Activated T-cell treated with anti-CD3 and anti-CD28 coated beads, Interleukin-2, amount 50 U/mL, for 24 hours (primary cell): ENCODE data around the gene C14orf93.
A peak's percentile ranks its signal among the peaks of the same experiment; 100 is the strongest.

ENCODE experiments used
- DNase-seq: peaks from one replicate; pipeline ENCODE4 v3.0.0-alpha.2; 2020
- H3K27ac Mint-ChIP-seq: 2 replicates; pipeline ENCODE4 v1.8.0; 2020; ENCODE audit warnings: mild to moderate bottlenecking, mixed read lengths
- H3K27me3 Mint-ChIP-seq: 2 replicates; pipeline ENCODE4 v1.8.0; 2020; ENCODE audit warnings: mixed read lengths
- H3K36me3 Mint-ChIP-seq: 2 replicates; pipeline ENCODE4 v1.8.0; 2020; ENCODE audit warnings: low read depth, mixed read lengths
- H3K4me1 Mint-ChIP-seq: 2 replicates; pipeline ENCODE4 v1.8.0; 2020; ENCODE audit warnings: low read depth, mixed read lengths
- H3K4me3 Mint-ChIP-seq: 2 replicates; pipeline ENCODE4 v1.8.0; 2020; ENCODE audit warnings: mild to moderate bottlenecking, moderate library complexity, mixed read lengths
- H3K9me3 Mint-ChIP-seq: 2 replicates; pipeline ENCODE4 v1.8.0; 2020; ENCODE audit warnings: mixed read lengths

The C14orf93 gene

DNA sequence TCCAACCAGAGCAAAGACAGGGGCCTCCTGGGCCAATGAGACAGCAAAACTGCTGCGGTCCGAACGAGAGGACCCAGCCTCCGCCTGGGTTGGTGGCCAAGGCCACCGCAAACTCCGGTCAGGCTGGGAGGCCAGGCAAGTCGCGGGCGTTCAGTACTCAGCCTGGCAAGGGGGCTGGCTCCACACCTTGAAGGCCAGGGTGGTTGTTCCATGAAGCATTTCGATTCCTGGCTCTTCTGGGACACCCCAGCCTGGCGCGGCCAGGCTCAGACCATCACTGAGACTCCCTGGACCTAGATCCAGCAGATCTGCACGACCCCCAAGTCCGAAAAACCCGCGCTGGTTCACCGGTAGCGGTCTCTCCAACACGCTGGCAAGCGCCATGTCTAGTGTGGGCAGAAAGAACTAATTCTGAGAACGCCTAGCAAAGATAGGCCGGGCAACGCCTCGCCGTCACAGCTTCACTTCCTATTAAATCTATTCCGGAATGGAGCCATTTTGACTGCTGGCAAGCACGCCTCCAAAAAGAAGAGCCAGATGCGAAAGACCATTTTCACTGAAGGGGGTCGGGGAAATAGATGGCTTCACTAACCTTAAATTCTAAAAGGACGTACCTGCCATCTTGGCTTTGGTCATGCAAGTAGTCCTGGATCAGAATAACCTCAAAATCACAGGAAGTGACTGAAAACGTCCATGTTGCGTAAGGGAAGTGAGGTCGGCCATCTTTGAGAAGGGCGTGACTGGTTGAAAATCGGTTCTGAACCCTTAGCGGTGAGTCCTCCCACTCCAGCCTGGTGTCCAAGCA is 24.8 kb upstream of the C14orf93 start, which contains the start of gene PSMB5:
Gene PSMB5 (minus strand): TSS at position 403 of the 805 bp plus-strand sequence. CDS start 19 bp downstream, at position 384.
- peak; percentile 87 for DNase-seq
- no peaks in the 10 kb centered on the region for H3K27me3 Mint-ChIP-seq
- H3K4me3 Mint-ChIP-seq, result peak within 1 kb of the TSS; percentile 99
- peaks cover 3% of the 10 kb centered on the region for H3K9me3 Mint-ChIP-seq
- peaks cover 45% of the 10 kb centered on the region for H3K36me3 Mint-ChIP-seq
- H3K27ac Mint-ChIP-seq, result peak within 1 kb of the TSS; percentile 99
- H3K4me1 Mint-ChIP-seq, result peaks cover 40% of the 10 kb centered on the region

DNA sequence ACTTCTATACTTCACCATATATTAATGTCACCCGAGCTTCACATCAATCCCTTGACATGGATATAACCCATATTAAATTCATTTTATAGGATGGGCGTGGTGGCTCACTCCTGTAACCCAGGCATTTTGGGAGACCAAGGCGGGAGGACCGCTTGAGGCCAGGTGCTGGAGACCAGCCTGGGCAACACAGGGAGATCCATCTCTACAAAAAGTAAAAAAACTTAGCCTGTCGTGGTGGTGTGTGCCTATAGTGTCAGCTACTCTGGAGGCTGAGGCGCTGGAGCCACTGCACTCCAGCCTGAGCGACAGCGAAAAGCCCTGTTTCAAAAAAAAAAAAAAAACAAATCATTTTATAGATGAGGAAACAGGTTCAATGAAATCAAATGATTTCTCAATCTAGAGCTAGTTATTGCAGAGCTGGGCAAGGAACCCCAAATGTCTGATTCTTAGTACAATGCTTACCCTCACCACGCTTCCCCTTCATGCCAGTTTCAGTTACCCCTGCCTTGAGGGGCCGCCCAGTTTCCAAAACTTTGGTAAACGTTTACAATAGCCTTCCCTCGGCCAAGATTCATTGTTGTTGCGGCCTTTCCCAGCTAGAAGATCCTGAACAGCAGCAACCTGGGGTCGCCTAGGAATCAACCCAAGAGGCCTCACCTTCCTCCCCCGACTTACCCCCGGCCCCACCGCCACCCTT is 24.0 kb upstream of the C14orf93 start:
- no peak for DNase-seq
- peaks cover 3% of the 10 kb centered on the region for H3K9me3 Mint-ChIP-seq
- no peaks in the 10 kb centered on the region for H3K27me3 Mint-ChIP-seq
- peaks cover 46% of the 10 kb centered on the region for H3K4me1 Mint-ChIP-seq
- peak overlapping the region; percentile 99 for H3K27ac Mint-ChIP-seq
- peaks cover 52% of the 10 kb centered on the region for H3K36me3 Mint-ChIP-seq
- H3K4me3 Mint-ChIP-seq, result peak overlapping the region; percentile 99

DNA sequence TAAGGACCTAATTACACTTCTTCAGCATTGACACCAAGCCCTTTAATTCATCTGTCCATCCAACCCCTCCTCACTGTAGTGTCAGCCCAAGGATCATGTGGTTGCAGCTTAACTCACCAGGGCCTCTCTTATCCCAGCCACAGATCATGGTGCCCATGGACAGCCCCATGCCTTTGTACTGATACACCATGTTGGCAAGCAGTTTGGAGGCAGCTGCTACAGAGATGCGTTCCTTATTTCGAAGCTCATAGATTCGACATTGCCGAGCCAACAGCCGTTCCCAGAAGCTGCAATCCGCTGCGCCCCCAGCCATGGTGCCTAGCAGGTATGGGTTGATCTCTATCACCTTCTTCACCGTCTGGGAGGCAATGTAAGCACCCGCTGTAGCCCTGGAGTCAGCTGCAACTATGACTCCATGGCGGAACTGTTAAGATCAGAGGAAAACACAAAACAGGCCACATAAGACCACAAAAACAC is 23.3 kb upstream of the C14orf93 start:
- Mint-ChIP-seq H3K9me3 (peaks cover 3% of the 10 kb centered on the region), H3K27me3 (no peaks in the 10 kb centered on the region), H3K36me3 (peaks cover 58% of the 10 kb centered on the region), H3K27ac (peak overlapping the region; percentile 99), H3K4me1 (peaks cover 52% of the 10 kb centered on the region), H3K4me3 (peak overlapping the region; percentile 99)
- DNase-seq, result no peak

DNA sequence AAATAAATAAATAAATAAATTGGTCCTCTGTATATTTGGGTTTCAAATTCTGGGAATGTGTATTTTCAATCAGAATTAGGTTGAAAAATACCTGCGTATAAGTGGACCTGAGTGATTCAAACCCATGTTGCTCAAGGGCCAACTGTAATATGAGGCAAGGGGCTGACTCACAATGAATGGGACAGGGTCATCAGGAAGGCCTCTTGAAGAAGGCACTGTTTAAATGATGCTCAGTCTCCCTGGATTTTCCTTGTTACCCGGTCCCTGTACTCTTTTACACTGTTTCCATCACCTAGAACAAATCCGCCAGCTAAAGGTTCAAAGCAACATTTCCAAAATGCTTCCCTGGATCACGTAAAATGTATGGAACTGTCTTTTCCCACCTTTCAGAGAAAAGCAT is 21.0 kb upstream of the C14orf93 start:
- peaks cover 73% of the 10 kb centered on the region for H3K36me3 Mint-ChIP-seq
- peaks cover 61% of the 10 kb centered on the region for H3K4me1 Mint-ChIP-seq
- no peak for DNase-seq
- H3K27me3 Mint-ChIP-seq, result no peaks in the 10 kb centered on the region
- H3K27ac Mint-ChIP-seq, result peak overlapping the region; percentile 49
- no peak overlapping the region for H3K4me3 Mint-ChIP-seq
- peaks cover 3% of the 10 kb centered on the region for H3K9me3 Mint-ChIP-seq

DNA sequence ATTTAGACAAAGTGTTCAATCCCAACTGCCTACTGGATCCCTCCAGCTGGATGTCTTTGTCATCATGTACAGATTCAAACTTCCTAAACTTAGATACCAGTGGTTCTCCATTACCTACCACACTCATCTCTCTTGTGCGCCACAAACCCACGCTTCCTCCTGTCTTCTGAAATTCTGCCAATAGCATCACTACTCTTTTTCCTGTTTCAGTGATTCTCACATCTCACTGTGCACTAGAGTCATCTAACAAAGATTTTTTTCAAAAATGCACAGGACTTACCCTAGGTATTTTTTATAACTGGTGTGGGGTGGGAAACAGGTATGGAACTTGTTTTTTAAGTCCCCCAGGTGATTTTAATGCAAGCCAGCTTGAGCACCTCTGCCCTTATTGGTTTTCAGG is 18.9 kb upstream of the C14orf93 start:
- peaks cover 69% of the 10 kb centered on the region for H3K4me1 Mint-ChIP-seq
- peak overlapping the region; percentile 43 for H3K4me3 Mint-ChIP-seq
- peak overlapping the region; percentile 76 for H3K27ac Mint-ChIP-seq
- DNase-seq, result no peak
- H3K36me3 Mint-ChIP-seq, result peaks cover 85% of the 10 kb centered on the region
- H3K9me3 Mint-ChIP-seq, result no peaks in the 10 kb centered on the region
- no peaks in the 10 kb centered on the region for H3K27me3 Mint-ChIP-seq

DNA sequence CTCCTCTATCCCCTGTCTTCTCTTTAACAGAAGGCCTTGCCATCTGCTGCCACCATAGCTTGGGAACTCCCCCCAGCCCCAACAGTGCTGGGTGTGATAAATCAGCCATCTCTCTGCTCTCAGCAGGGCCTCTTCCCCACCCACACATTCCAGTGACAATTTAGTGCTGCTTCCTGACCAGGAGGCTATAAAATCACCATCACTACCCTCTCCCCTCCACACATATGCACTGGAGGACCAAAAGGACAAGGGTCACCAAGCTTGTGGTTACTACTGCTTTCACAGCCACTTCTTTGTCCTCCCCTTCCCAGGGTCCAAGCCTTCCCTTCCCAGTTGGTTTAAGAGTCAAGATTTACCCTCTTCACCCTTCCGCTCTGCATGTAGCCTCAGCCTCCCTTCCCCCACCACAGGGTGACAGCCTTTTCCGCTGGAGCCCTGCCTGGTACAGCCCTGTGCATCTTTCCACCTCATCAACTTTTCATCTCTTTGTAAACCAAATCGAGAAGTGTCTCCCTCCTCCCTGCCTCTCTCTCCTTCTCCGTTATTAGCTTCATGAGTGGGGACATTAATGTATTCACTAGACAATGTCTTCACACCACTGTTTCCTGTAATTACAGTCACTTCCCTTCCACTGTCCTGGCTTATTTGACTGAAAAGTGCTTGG is 15.3 kb upstream of the C14orf93 start:
- Mint-ChIP-seq H3K27ac (peak overlapping the region; percentile 85), H3K27me3 (no peaks in the 10 kb centered on the region), H3K9me3 (no peaks in the 10 kb centered on the region), H3K36me3 (peaks cover 71% of the 10 kb centered on the region), H3K4me1 (peaks cover 75% of the 10 kb centered on the region), H3K4me3 (peak overlapping the region; percentile 36)
- DNase-seq, result no peak

DNA sequence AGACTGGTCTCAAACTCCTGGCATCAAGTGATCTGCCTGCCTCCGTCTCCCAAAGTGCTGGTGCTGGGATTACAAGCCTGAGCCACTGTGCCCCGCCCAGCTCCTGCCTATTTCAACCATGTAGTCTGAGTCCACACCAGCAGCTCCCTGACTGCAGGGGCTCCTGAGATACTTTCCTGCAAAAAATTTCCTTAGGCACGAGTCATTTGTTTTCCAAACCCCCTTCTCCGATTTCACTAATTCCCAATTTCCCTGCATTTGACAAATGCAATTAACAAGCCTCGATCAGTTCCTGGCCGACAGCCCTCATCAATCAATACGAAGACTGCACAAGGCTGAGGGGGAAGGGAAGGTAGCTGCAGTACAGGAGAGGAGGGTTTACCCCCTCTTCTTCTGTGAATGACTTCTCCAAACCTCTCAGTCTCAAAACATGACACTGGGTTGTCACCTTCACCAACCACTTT is 14.7 kb upstream of the C14orf93 start:
- Mint-ChIP-seq H3K27ac (peak overlapping the region; percentile 85), H3K4me3 (peak overlapping the region; percentile 36), H3K36me3 (peaks cover 69% of the 10 kb centered on the region), H3K27me3 (no peaks in the 10 kb centered on the region), H3K9me3 (no peaks in the 10 kb centered on the region), H3K4me1 (peaks cover 78% of the 10 kb centered on the region)
- DNase-seq, result no peak

DNA sequence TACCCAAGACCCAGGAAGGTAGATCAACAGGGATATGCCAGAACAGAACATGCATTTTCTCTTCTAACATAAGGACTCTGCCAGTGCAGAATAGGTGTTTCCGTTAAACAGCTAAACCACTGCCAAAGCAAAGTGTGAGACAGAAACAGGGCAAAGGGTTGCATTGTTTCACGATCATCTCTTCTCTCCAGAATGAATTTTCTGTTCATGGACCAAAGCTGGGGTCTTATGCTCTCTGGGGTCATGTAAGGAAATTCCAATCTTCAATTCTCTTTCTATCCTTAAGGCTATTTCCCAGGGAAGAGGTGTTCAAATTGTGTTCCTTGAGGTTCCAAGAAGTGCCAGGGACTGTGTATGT is 13.8 kb upstream of the C14orf93 start:
- Mint-ChIP-seq H3K27ac (peak overlapping the region; percentile 72), H3K4me3 (no peak overlapping the region), H3K36me3 (peaks cover 60% of the 10 kb centered on the region), H3K9me3 (no peaks in the 10 kb centered on the region), H3K27me3 (no peaks in the 10 kb centered on the region), H3K4me1 (peaks cover 69% of the 10 kb centered on the region)
- DNase-seq, result no peak

DNA sequence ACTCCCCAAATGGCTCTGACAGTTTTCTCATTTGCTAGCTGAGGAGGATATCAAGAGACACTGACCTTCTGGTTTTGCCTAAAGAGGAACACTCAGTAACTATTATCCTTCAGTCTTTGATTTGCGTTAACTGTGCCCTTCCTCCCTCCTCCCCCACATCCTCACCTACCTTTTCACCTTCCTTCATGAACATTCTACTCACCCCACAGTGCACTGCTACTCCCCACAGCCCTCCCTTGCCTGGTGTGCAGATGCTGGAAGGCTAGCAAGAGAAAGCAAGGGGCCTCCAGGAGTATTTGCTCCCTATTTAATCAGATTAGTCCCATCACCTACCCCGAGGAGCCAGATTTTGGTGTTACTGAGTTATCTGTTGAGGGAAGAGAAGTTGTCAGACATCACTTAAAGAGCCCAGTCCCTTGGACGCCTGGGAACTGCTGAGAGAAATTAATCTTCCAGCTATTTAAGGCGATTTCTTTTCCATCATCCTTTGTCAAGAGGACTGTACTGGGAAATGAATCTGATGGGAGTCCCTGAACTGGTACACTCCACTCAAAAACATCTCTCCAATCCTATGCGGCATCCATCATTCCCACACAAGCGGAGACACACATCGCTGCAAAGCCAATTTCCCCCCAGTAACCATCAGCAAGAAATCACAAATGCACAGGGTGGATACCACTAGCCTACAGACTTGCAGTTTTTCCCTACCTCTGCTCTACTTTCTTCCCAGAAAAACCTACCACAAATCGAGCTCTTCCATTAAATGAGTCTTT is 13.3 kb upstream of the C14orf93 start:
- Mint-ChIP-seq H3K36me3 (peaks cover 56% of the 10 kb centered on the region), H3K27ac (peak overlapping the region; percentile 72)

DNA sequence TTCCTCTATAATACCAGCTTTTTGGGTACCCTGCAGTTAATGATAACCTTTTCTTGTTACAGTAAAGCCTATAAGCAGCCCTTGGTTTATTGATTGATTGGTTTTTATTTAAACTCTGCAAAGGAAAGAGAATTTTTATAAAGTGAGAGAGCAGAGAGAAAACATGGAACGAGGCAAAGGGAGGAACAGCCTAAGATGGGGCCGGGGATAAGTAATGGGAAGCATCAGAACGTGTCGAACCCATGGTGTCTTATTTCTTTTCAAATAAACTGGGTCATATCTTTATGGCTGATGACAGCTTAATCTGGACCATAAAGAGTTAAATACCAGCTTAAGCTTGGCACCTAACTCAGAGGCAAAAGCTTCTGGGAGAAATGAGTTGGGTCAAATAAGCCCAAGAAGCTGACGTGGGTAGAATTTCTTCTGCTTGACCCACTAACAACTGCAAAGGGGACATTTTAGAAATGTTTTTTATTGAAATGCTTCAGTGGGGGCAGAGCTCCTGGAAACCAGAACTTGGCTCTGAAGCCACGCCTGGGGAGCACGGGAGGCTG is 12.0 kb upstream of the C14orf93 start:
- H3K27ac Mint-ChIP-seq, result peak overlapping the region; percentile 89
- peaks cover 47% of the 10 kb centered on the region for H3K36me3 Mint-ChIP-seq
- peaks cover 61% of the 10 kb centered on the region for H3K4me1 Mint-ChIP-seq
- no peak for DNase-seq
- no peaks in the 10 kb centered on the region for H3K27me3 Mint-ChIP-seq
- no peaks in the 10 kb centered on the region for H3K9me3 Mint-ChIP-seq
- H3K4me3 Mint-ChIP-seq, result peak overlapping the region; percentile 41

More for the DNA sequence above, 13.3 kb upstream of the C14orf93 start:
- Mint-ChIP-seq H3K9me3 (no peaks in the 10 kb centered on the region), H3K4me1 (peaks cover 65% of the 10 kb centered on the region), H3K4me3 (no peak overlapping the region), H3K27me3 (no peaks in the 10 kb centered on the region)
- DNase-seq, result no peak

DNA sequence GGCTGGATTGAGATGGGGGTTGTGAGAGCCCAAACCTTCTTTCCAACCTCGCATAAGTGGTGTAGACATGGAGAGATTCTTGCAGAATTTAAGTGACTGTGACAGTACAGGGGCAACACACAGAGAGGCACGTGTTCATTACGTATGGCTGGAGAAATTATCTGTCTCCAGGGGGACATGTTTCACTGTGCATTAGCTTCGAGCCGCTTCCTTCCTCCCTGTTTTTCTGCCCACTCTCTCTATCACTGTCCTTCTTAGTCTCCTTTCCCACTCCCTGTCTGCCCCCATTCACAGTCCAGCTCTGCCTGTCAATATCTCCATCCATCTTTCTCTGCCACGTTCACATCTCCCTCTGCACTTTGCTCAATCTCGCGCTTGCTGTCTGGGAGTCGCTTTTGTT is 11.5 kb upstream of the C14orf93 start:
- no peaks in the 10 kb centered on the region for H3K27me3 Mint-ChIP-seq
- H3K27ac Mint-ChIP-seq, result peak overlapping the region; percentile 89
- H3K9me3 Mint-ChIP-seq, result no peaks in the 10 kb centered on the region
- H3K4me3 Mint-ChIP-seq, result peak overlapping the region; percentile 41
- H3K4me1 Mint-ChIP-seq, result peaks cover 61% of the 10 kb centered on the region
- peaks cover 46% of the 10 kb centered on the region for H3K36me3 Mint-ChIP-seq
- no peak for DNase-seq

DNA sequence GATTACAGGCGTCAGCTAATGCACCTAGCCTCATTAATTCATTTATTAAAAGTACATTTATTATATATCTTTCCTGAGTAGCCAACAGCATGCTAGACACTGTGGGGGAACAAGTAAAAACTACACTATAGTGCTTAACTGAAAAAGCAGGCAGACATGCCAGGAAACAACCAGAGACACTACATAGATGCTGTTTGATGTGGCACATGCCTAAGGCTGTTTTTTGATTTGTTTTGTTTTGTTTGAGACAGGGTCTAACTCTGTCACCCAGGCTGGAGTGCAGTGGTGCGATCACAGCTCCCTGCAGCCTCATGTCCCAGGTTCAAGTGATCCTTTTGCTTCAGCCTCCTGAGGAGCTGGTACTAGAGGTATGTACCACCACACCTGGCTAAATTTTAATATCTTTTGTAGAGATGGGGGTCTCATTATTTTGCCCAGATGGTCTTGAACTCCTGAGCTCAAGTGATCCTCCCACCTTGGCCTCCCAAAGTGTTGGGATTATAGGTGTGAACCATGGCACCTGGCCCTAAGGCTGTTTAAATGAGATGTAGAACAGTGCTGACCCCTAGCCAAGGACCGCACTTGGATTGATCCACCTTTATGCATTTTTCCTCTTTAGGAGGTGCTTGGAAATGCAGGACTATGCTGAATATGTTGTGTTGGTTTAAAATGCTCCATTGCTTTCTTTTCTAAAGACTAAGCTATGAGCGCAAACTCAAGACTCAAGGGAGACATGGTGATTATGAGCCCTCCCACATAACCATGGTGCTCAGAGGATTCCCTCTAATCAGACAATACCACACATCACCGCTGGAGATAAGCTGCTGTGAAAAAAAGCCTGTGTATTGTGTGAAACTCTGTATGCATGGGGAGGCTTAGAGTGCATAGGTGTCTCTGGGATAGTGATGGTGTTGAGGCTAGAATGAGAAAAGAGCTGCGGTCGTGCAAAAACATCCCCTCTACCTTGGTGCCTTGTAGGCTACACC is 10.5 kb upstream of the C14orf93 start:
- no peaks in the 10 kb centered on the region for H3K9me3 Mint-ChIP-seq
- peaks cover 36% of the 10 kb centered on the region for H3K36me3 Mint-ChIP-seq
- no peaks in the 10 kb centered on the region for H3K27me3 Mint-ChIP-seq
- H3K4me3 Mint-ChIP-seq, result peak overlapping the region; percentile 41
- peaks cover 56% of the 10 kb centered on the region for H3K4me1 Mint-ChIP-seq
- peak overlapping the region; percentile 89 for H3K27ac Mint-ChIP-seq
- no peak for DNase-seq

DNA sequence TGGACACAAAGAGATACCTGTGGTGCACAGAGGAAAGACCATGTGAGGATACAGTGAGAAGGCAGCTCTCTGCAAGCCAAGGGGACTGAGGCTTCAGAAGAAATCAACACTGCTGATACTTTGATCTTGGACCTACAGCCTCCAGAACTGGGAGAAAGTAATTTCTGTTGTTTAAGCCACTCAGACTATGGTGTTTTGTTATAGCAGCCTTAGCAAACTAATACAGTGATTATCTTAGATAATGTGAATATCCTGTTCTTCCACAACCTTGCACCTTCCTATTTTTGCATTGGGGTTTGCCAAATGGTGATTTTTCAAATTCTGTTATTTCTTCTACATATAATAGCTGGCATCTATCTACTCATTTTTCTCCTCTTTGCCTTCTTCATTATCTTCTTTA is 8.2 kb upstream of the C14orf93 start:
- Mint-ChIP-seq H3K36me3 (peaks cover 13% of the 10 kb centered on the region), H3K4me1 (peaks cover 34% of the 10 kb centered on the region), H3K27ac (no peak overlapping the region), H3K4me3 (no peak overlapping the region), H3K27me3 (no peaks in the 10 kb centered on the region), H3K9me3 (no peaks in the 10 kb centered on the region)
- DNase-seq, result no peak
